B cell (primary cell): ENCODE measurements around the gene TXNDC5. TPM values are rescaled to one million over a fixed set of nuclear protein-coding genes. Genes with fewer than 3 reads are reported as not detected.
"Not testable (repeated sequence)": the region's sequence is repeated elsewhere in the genome, so short reads cannot be mapped to it uniquely, and the experiment has no call there.

Experiments used
- ATAC-seq: fragments of 200-7000 bp; cut with Tn5 transposase; one replicate; pipeline ENCODE4 v1.10.0; 2021; ENCODE audit warnings: low read depth, mild to moderate bottlenecking, moderate number of reproducible peaks, moderate library complexity
- CTCF ChIA-PET: fragments of 350-600 bp; sonication (Branson Sonifier 250); formaldehyde crosslinking; loops from one replicate; lab custom pipeline; 2021; ENCODE audit warnings: antibody characterized with exemption, inconsistent platforms; lab: Charles Lee
- POLR2A ChIA-PET: fragments of 350-600 bp; sonication (Branson Sonifier 250); formaldehyde crosslinking; loops from one replicate; lab custom pipeline; 2021; ENCODE audit warnings: antibody characterized with exemption; lab: Charles Lee
- DNase-seq: peaks from one replicate; pipeline ENCODE4 v3.0.0; 2013
- H2AFZ ChIP-seq: 2 replicates; pipeline ENCODE4 v1.6.1; 2012; ENCODE audit warnings: mild to moderate bottlenecking, low read depth, low read length; ENCODE audit not compliant: insufficient read depth, poor library complexity, severe bottlenecking
- H3K27ac ChIP-seq, 2 donors: 1 replicate in 1 of 2; 2 replicates in 1 of 2; pipeline ENCODE4 v1.5.1; 2012 to 2013; ENCODE audit warnings: low read length in 2 of 2, mild to moderate bottlenecking in 2 of 2, moderate library complexity in 1 of 2
- H3K27me3 ChIP-seq, 4 experiments: fragments of 200-600 bp in 1 of 4; sonication (generic) in 1 of 4; replicated peaks in 1 of 4; 1 replicate in 2 of 4; 2 replicates in 2 of 4; pipeline versions ENCODE4 v1.6.1 to v1.7.0; 2013 to 2016; ENCODE audit warnings: low read length in 3 of 4, mild to moderate bottlenecking in 2 of 4, mixed read lengths in 1 of 4, moderate library complexity in 1 of 4; ENCODE audit not compliant: insufficient read depth in 4 of 4, control insufficient read depth in 3 of 4; ENCODE audit errors: control extremely low read depth in 1 of 4
- H3K36me3 ChIP-seq, 2 experiments: replicated peaks in 1 of 2; 1 replicate in 1 of 2; 2 replicates in 1 of 2; pipeline versions ENCODE4 v1.6.1 to v1.7.1; 2013; ENCODE audit warnings: low read length in 1 of 2; ENCODE audit not compliant: insufficient read depth in 2 of 2, control insufficient read depth in 1 of 2; ENCODE audit errors: control extremely low read depth in 1 of 2, extremely low read depth in 1 of 2
- H3K4me1 ChIP-seq, 2 donors: fragments of 200-600 bp in 1 of 2; sonication (generic) in 1 of 2; 1 replicate in 1 of 2; 2 replicates in 1 of 2; pipeline versions ENCODE4 v1.5.1 to v1.6.1; 2013 to 2017; ENCODE audit warnings: low read length in 2 of 2; ENCODE audit not compliant: control insufficient read depth in 2 of 2, insufficient read depth in 2 of 2
- H3K4me2 ChIP-seq: replicated peaks from 2 replicates; pipeline ENCODE3; 2012; ENCODE audit warnings: mild to moderate bottlenecking, low read depth, low read length; ENCODE audit not compliant: poor library complexity, severe bottlenecking
- H3K4me3 ChIP-seq, 5 experiments: fragments of 200-600 bp in 1 of 5; sonication (generic) in 1 of 5; 1 replicate in 3 of 5; 2 replicates in 2 of 5; pipeline versions ENCODE4 v1.5.1 to v1.7.0; 2011 to 2016; ENCODE audit warnings: low read length in 4 of 5, mild to moderate bottlenecking in 4 of 5, low read depth in 2 of 5, control low read depth in 1 of 5, moderate library complexity in 1 of 5; ENCODE audit not compliant: insufficient read depth in 1 of 5; ENCODE audit errors: control extremely low read depth in 1 of 5, extremely low read depth in 1 of 5
- H3K79me2 ChIP-seq: fragments of 200-600 bp; sonication (generic); one replicate; pipeline ENCODE4 v1.6.0; 2016; ENCODE audit warnings: low read length; ENCODE audit not compliant: control insufficient read depth, insufficient read depth
- H3K9ac ChIP-seq: fragments of 200-600 bp; sonication (generic); 2 replicates; pipeline ENCODE4 v1.6.1; 2017; ENCODE audit warnings: mild to moderate bottlenecking, low read length, moderate library complexity
- H3K9me3 ChIP-seq, 3 donors: one replicate each; pipeline versions ENCODE4 v1.6.1 to v1.7.1; 2013; ENCODE audit warnings: low read length in 2 of 3; ENCODE audit not compliant: control insufficient read depth in 2 of 3, insufficient read depth in 1 of 3; ENCODE audit errors: control extremely low read depth in 1 of 3
- H4K20me1 ChIP-seq: 2 replicates; pipeline ENCODE4 v1.6.0; 2012; ENCODE audit warnings: mild to moderate bottlenecking, low read length; ENCODE audit not compliant: insufficient read depth, control insufficient read depth, poor library complexity, severe bottlenecking
- H3K27ac Mint-ChIP-seq: one replicate; pipeline ENCODE4 v1.8.0; 2021; ENCODE audit warnings: mixed read lengths
- H3K27me3 Mint-ChIP-seq: one replicate; pipeline ENCODE4 v1.8.0; 2021; ENCODE audit warnings: mixed read lengths
- H3K4me1 Mint-ChIP-seq: one replicate; pipeline ENCODE4 v1.8.0; 2021; ENCODE audit warnings: mixed read lengths
- H3K4me3 Mint-ChIP-seq: one replicate; pipeline ENCODE4 v1.8.0; 2021; ENCODE audit warnings: mixed read lengths
- H3K9me3 Mint-ChIP-seq: one replicate; pipeline ENCODE4 v1.8.0; 2022; ENCODE audit warnings: mixed read lengths; ENCODE audit not compliant: insufficient read depth
- CTCF ChIP-seq: fragments of 200-600 bp; IDR thresholded peaks from one replicate; pipeline ENCODE4 v1.8.0; 2022; ENCODE audit warnings: antibody characterized with exemption, mild to moderate bottlenecking
- EZH2 ChIP-seq: IDR thresholded peaks from 2 replicates; pipeline ENCODE4 v1.6.1; 2012; ENCODE audit warnings: borderline replicate concordance, low read depth, mild to moderate bottlenecking, moderate library complexity, low read length; ENCODE audit not compliant: insufficient read depth, poor library complexity, severe bottlenecking
- WGBS: methylation state at CpG from one replicate; pipeline ENCODE4 v1.1.5; 2013; ENCODE audit warnings: missing lambda C conversion rate; ENCODE audit not compliant: insufficient coverage; 5-methylcytosine and 5-hydroxymethylcytosine counted together
- intact Hi-C: fragments of 100-400 bp; cut with micrococcal nuclease; formaldehyde crosslinking; loops from one replicate; pipeline ENCODE4 v1.10.0; 2022
- polyA plus RNA-seq: library from polyadenylated mRNA; depleted of rRNA; stranded (reverse); fragments of >200 nt; gene quantifications from 2 replicates; pipeline ENCODE4 v1.2.3, GENCODE V29; 2012
- total RNA-seq, 2 donors: library from RNA; stranded (reverse); fragments of 120-200 nt in 1 of 2; gene quantifications; 1 replicate in 1 of 2; 2 replicates in 1 of 2; pipeline versions ENCODE4 v1.2.3 to v1.2.4, GENCODE V29; 2013 to 2022

Gene TXNDC5
- total and polyA plus RNA-seq, 2 donors (not counting 1 experiment from before 2014, with no cell fraction given), result 62.6 to 91.9 TPM

- H3K27ac ChIP-seq, CTCF ChIA-PET, POLR2A ChIA-PET, H3K27me3 Mint-ChIP-seq, H2AFZ ChIP-seq, H3K27me3 ChIP-seq, H3K4me3 ChIP-seq, DNase-seq, H3K79me2 ChIP-seq, H3K9ac ChIP-seq, ATAC-seq, H3K4me1 ChIP-seq, H3K9me3 Mint-ChIP-seq, H3K4me3 Mint-ChIP-seq, intact Hi-C loops, H3K27ac Mint-ChIP-seq, H3K4me1 Mint-ChIP-seq, H3K4me2 ChIP-seq, H3K9me3 ChIP-seq: not testable (repeated sequence)
- 100% methylated on average over 2 of the region's 4 CpGs for WGBS
- H3K36me3 ChIP-seq, result peaks cover 0 to 99% of the 10 kb centered on the region in 2 experiments
- peaks cover 14% of the 10 kb centered on the region for H4K20me1 ChIP-seq
Measured at GRCh38 chr6:7892367-7892766, 18.2 kb downstream of the TXNDC5 start.

- ATAC-seq, result no peak
- Mint-ChIP-seq H3K27ac (no peak overlapping the region), H3K27me3 (no peaks in the 10 kb centered on the region), H3K9me3 (no peaks in the 10 kb centered on the region), H3K4me3 (no peak overlapping the region), H3K4me1 (no peaks in the 10 kb centered on the region)
- no peak for DNase-seq
- Histone ChIP-seq H4K20me1 (peaks cover 15% of the 10 kb centered on the region), H3K9me3 (peaks cover 0 to 2% (median 0%) of the 10 kb centered on the region in 3 donors), H3K79me2 (no peaks in the 10 kb centered on the region), H3K4me1 (no peaks in the 10 kb centered on the region), H3K4me2 (no peak overlapping the region), H3K27ac (no peak overlapping the region), H3K36me3 (peaks cover 0 to 99% of the 10 kb centered on the region in 2 experiments), H3K9ac (no peak overlapping the region), H2AFZ (no peak overlapping the region), H3K27me3 (no peaks in the 10 kb centered on the region), H3K4me3 (no peak overlapping the region)
- CTCF ChIA-PET, result no interaction called here
- TF ChIP-seq CTCF (no peak), EZH2 (no peak)
- POLR2A ChIA-PET, result no interaction called here
- 94% methylated on average over 12 of the region's 15 CpGs for WGBS
- intact Hi-C loops, result no loop called here
Measured at GRCh38 chr6:7891078-7891872, 19.3 kb downstream of the TXNDC5 start.
